ENCODE measurements around the gene BEX4. TPM values are rescaled to one million over a fixed set of nuclear protein-coding genes. Genes with fewer than 3 reads are reported as not detected.

Gene BEX4
- total RNA-seq, 2 experiments from 2014 or later, result not detected

GRCh38 chrX:103254921-103255493 is 40.1 kb downstream of the BEX4 start, which contains the start of gene TCEAL8:
TSS of gene TCEAL8 (minus strand) at chrX:103255155. CDS start at chrX:103253979, 1,176 bp downstream.
- Histone ChIP-seq H2AFZ (ENCODE audit: low read length) (peak within 1 kb of the TSS; percentile 98), H3K36me3 (ENCODE audit: insufficient read depth, low read length) (peaks cover 12% of the 10 kb centered on the region; the same call in 1 of the 2 replicates), H3K79me2 (ENCODE audit: insufficient read depth, low read depth, low read length) (peaks cover 14% of the 10 kb centered on the region; the same call in 1 of the 2 replicates), H3K4me2 (ENCODE audit: low read length) (peak within 1 kb of the TSS; percentile 85), H3K9me2 (ENCODE audit: insufficient read depth, low read length) (no peaks in the 10 kb centered on the region), H3K4me1 (ENCODE audit: insufficient read depth, low read length, poor library complexity, severe bottlenecking) (peaks cover 14% of the 10 kb centered on the region), H4K20me1 (ENCODE audit: insufficient read depth, low read length) (no peaks in the 10 kb centered on the region), H3K9me3 (ENCODE audit: low read length) (no peaks in the 10 kb centered on the region), H3K4me3 (ENCODE audit: low read depth, low read length, poor library complexity, severe bottlenecking) (peak within 1 kb of the TSS; percentile 94), H3K27ac (ENCODE audit: low read depth, low read length, poor library complexity, severe bottlenecking) (peak within 1 kb of the TSS; percentile 70)
- BruUV-seq (replicated peaks), result no TSS peak
- peak; percentile 70 for DNase-seq (ENCODE audit: low spot score)
- intact Hi-C loops (cut with micrococcal nuclease; ENCODE audit: unreplicated experiment), result no loop called here
- ChIA-PET POLR2A (interaction anchor here (1.0 kb wide), 1 partner anchor 431 kb away, joined by 3 read pairs; no protein-coding TSS in a partner anchor), CTCF (ENCODE audit: unreplicated experiment) (interaction anchor here (0.5 to 0.9 kb wide), 2 partner anchors 44 to 82 kb away, joined by 3 to 4 read pairs; no protein-coding TSS in a partner anchor)
- TF ChIP-seq CTCF (conservative IDR thresholded peaks at IDR 0.05; ENCODE audit: low read length) (no peak), EZH2phosphoT487 (IDR thresholded peaks at IDR 0.05; ENCODE audit: borderline replicate concordance, low read depth, low read length) (no peak)

DNA sequence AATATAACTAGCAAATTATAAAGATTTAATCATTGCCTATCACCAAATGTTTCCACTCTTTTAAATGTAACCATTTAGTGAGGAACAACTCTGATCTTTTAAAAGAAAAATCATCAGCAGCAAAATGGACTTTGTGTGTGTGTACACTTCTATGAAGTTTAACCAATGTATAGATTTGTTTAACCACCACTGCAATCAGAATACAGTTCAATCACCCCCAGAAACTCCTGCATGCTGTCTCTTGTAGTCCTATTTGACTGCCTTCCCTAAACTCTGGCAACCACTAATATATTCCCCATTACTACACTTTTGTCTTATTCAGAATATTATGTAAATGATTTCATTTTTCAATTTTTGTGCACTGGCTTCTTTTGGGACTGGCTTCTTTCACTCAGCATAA is 41.7 kb downstream of the BEX4 start:
- Histone ChIP-seq H2AFZ (ENCODE audit: low read length) (no peak overlapping the region), H3K79me2 (ENCODE audit: insufficient read depth, low read depth, low read length) (peaks cover 14% of the 10 kb centered on the region; the same call in 1 of the 2 replicates), H3K4me2 (ENCODE audit: low read length) (no peak overlapping the region), H3K27ac (ENCODE audit: low read depth, low read length, poor library complexity, severe bottlenecking) (no peak overlapping the region), H3K4me3 (ENCODE audit: low read depth, low read length, poor library complexity, severe bottlenecking) (no peak overlapping the region), H3K9me2 (ENCODE audit: insufficient read depth, low read length) (no peaks in the 10 kb centered on the region), H3K9me3 (ENCODE audit: low read length) (no peaks in the 10 kb centered on the region), H4K20me1 (ENCODE audit: insufficient read depth, low read length) (no peaks in the 10 kb centered on the region), H3K36me3 (ENCODE audit: insufficient read depth, low read length) (peaks cover 12% of the 10 kb centered on the region; the same call in 1 of the 2 replicates), H3K4me1 (ENCODE audit: insufficient read depth, low read length, poor library complexity, severe bottlenecking) (peaks cover 14% of the 10 kb centered on the region)
- intact Hi-C loops (cut with micrococcal nuclease; ENCODE audit: unreplicated experiment), result no loop called here
- no peak for TF ChIP-seq EZH2phosphoT487 (IDR thresholded peaks at IDR 0.05; ENCODE audit: borderline replicate concordance, low read depth, low read length)
- TF ChIP-seq CTCF (conservative IDR thresholded peaks at IDR 0.05; ENCODE audit: low read length), result no peak
- CTCF ChIA-PET (ENCODE audit: unreplicated experiment), result no interaction called here
- POLR2A ChIA-PET, result interaction anchor here (1.0 kb wide), 1 partner anchor 25 kb away, joined by 3 read pairs; no protein-coding TSS in a partner anchor
- no TSS peak for BruUV-seq (replicated peaks)
- DNase-seq (ENCODE audit: low spot score), result no peak

GRCh38 chrX:103258275-103258674 is 43.4 kb downstream of the BEX4 start:
- no peak for TF ChIP-seq EZH2phosphoT487 (IDR thresholded peaks at IDR 0.05; ENCODE audit: borderline replicate concordance, low read depth, low read length)
- TF ChIP-seq CTCF (conservative IDR thresholded peaks at IDR 0.05; ENCODE audit: low read length), result no peak
- intact Hi-C loops (cut with micrococcal nuclease; ENCODE audit: unreplicated experiment), result no loop called here
- CTCF ChIA-PET (ENCODE audit: unreplicated experiment), result no interaction called here
- no peak overlapping the region for H2AFZ ChIP-seq (ENCODE audit: low read length)
- H3K79me2 ChIP-seq (ENCODE audit: insufficient read depth, low read depth, low read length), result peaks cover 13% of the 10 kb centered on the region; the same call in 1 of the 2 replicates
- POLR2A ChIA-PET, result no interaction called here
- H3K27ac ChIP-seq (ENCODE audit: low read depth, low read length, poor library complexity, severe bottlenecking), result no peak overlapping the region
- H3K9me2 ChIP-seq (ENCODE audit: insufficient read depth, low read length), result no peaks in the 10 kb centered on the region
- H4K20me1 ChIP-seq (ENCODE audit: insufficient read depth, low read length), result no peaks in the 10 kb centered on the region
- no TSS peak for BruUV-seq (replicated peaks)
- H3K9me3 ChIP-seq (ENCODE audit: low read length), result no peaks in the 10 kb centered on the region
- no peak for DNase-seq (ENCODE audit: low spot score)
- H3K4me1 ChIP-seq (ENCODE audit: insufficient read depth, low read length, poor library complexity, severe bottlenecking), result peaks cover 13% of the 10 kb centered on the region
- H3K4me3 ChIP-seq (ENCODE audit: low read depth, low read length, poor library complexity, severe bottlenecking), result no peak overlapping the region
- peaks cover 5% of the 10 kb centered on the region; the same call in 1 of the 2 replicates for H3K36me3 ChIP-seq (ENCODE audit: insufficient read depth, low read length)
- H3K4me2 ChIP-seq (ENCODE audit: low read length), result no peak overlapping the region

All from OCI-LY7 (cell line).